Breast epithelium (tissue), 4 donors: ENCODE data around the gene CAPN9. TPM values are rescaled to one million over a fixed set of nuclear protein-coding genes. Genes with fewer than 3 reads are reported as not detected.

Experiments
- DNase-seq, 2 donors: peaks; one replicate each; pipeline ENCODE4 v3.0.0-alpha.2; 2019; ENCODE audit warnings: low spot score in 2 of 2
- H3K27ac ChIP-seq, 2 donors: fragments of 200-600 bp; sonication (generic) in 1 of 2; one replicate each; pipeline ENCODE4 v1.5.1; 2016 to 2019; ENCODE audit warnings: mild to moderate bottlenecking in 1 of 2
- H3K27me3 ChIP-seq, 2 donors: fragments of 200-600 bp; sonication (generic) in 1 of 2; one replicate each; pipeline versions ENCODE4 v1.5.1 to v1.6.0; 2017 to 2019; ENCODE audit warnings: control low read depth in 1 of 2, mild to moderate bottlenecking in 1 of 2
- H3K36me3 ChIP-seq: fragments of 200-600 bp; one replicate; pipeline ENCODE4 v1.5.1; 2019
- H3K4me1 ChIP-seq, 2 donors: fragments of 200-600 bp; sonication (generic); one replicate each; pipeline ENCODE4 v1.5.1; 2016 to 2019; ENCODE audit warnings: control low read depth in 1 of 2
- H3K4me3 ChIP-seq, 3 donors: fragments of 200-600 bp; sonication (generic); 1 replicate in 2 of 3; 2 replicates in 1 of 3; pipeline ENCODE4 v1.5.1; 2016 to 2019; ENCODE audit warnings: mild to moderate bottlenecking in 3 of 3, moderate library complexity in 2 of 3
- H3K9me3 ChIP-seq, 2 donors: fragments of 200-600 bp; sonication (generic) in 1 of 2; one replicate each; pipeline ENCODE4 v1.5.1; 2016 to 2019; ENCODE audit warnings: control low read depth in 1 of 2
- POLR2A ChIP-seq: fragments of 450-650 bp; IDR thresholded peaks from one replicate; pipeline ENCODE4 v1.6.1; 2016; ENCODE audit warnings: antibody characterized with exemption, mild to moderate bottlenecking, moderate library complexity
- POLR2AphosphoS5 ChIP-seq, 3 donors: sonication (generic); formaldehyde crosslinking; IDR thresholded peaks; one replicate each; pipeline ENCODE4 v1.6.1; 2017; ENCODE audit warnings: antibody characterized with exemption in 3 of 3
- intact Hi-C: fragments of 100-400 bp; cut with DNase I; formaldehyde crosslinking; loops from one replicate; pipeline ENCODE4 v1.15.1; 2023; ENCODE audit warnings: low total_unique reads
- total RNA-seq, 3 donors: library from RNA; depleted of rRNA; stranded (reverse); fragments of >200 nt; gene quantifications; one replicate each; pipeline ENCODE4 v1.1.0, GENCODE V29; 2016
- TF ChIP-seq, protein P1 (sequence below), 3 donors: fragments of 450-650 bp; IDR thresholded peaks; one replicate each; pipeline ENCODE4 v1.5.1; 2016 to 2017; ENCODE audit warnings: antibody characterized with exemption in 3 of 3, mild to moderate bottlenecking in 3 of 3, moderate library complexity in 3 of 3

The CAPN9 gene
- total RNA-seq, 3 donors from 2014 or later = 2.3 TPM; not detected in 2

DNA sequence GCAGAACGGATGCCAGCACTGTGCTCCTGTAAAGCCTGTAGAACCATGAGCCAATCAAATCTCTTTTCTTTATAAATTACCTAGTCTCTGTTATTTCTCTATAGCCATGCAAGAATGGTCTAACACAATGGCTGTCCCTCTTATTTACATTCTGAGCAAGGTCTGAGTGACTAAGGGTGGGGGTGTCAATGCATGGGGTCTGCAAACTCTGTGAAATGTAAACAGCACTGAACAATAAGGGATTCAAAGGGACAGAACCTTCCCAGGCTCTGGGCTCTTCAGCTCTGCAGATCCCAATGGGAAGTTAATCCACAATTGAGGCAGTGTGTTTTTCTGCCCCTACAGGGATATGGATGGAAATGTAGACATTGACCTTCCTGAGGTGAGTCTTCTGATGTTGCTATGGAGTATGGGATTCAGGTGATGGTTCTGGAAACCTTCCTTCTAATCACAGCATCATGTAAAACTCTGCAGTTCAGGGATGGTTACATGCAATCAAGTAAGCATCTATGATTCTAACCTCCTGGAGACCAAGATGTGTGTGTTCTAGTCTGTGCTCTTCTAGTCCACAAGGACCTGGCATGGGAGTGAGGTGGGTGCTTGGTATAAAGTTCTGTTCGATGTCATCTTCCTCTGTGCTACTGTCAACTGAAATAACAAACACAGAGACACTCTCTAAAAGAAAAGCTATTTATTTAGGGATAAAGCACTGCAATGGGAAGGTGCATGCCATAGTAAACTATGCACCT lies 38.6 kb downstream of the CAPN9 start:
- no peaks in the 10 kb centered on the region for H3K36me3 ChIP-seq
- no peak for DNase-seq
- TF ChIP-seq POLR2A (no peak), POLR2AphosphoS5 (IDR thresholded peaks at IDR 0.05) (no peak)
- TF ChIP-seq, protein P1, sequence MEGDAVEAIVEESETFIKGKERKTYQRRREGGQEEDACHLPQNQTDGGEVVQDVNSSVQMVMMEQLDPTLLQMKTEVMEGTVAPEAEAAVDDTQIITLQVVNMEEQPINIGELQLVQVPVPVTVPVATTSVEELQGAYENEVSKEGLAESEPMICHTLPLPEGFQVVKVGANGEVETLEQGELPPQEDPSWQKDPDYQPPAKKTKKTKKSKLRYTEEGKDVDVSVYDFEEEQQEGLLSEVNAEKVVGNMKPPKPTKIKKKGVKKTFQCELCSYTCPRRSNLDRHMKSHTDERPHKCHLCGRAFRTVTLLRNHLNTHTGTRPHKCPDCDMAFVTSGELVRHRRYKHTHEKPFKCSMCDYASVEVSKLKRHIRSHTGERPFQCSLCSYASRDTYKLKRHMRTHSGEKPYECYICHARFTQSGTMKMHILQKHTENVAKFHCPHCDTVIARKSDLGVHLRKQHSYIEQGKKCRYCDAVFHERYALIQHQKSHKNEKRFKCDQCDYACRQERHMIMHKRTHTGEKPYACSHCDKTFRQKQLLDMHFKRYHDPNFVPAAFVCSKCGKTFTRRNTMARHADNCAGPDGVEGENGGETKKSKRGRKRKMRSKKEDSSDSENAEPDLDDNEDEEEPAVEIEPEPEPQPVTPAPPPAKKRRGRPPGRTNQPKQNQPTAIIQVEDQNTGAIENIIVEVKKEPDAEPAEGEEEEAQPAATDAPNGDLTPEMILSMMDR (IDR thresholded peaks at IDR 0.05) = no peak
- H3K27me3 ChIP-seq = no peaks in the 10 kb centered on the region
- no peak overlapping the region for H3K27ac ChIP-seq
- H3K9me3 ChIP-seq = no peaks in the 10 kb centered on the region
- no peak overlapping the region for H3K4me3 ChIP-seq
- H3K4me1 ChIP-seq = no peaks in the 10 kb centered on the region
- intact Hi-C loops = no loop called here

DNA sequence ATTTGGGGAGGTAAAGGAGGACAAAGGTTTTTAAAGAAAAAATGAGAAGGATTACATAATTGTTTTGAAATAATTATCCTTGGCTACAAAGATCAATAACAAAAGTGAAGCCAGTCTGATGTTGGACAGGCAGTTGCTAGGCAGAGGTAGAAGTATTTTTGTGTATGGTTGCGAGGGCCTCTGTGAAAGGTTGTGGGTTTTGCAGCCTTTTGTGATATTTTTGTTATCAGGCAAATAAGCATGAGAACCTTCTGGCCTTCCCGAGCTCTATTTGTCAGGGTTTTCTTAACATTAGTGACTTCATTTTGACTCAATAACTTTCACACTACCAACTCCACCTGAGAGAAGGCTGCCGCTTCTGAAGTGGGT lies 39.2 kb downstream of the CAPN9 start:
- intact Hi-C loops = no loop called here
- H3K4me3 ChIP-seq = no peak overlapping the region

DNA sequence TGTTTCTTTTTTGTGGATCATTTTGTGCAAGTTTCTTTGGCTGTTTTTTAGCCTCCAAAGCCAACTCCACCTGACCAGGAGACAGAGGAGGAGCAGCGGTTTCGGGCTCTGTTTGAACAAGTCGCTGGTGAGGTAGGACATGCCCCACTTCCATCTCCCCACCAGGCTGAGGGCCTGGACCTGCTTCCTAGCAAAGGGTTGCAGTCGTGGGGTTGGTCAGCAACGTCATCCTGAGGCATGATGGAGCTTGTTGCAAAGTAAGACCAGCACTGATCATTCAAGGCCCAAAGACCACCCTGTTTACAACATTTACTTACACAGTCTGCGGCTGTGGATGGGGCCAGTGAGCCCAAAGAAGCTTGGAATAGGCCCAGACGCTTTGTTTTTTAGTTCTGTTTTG lies 40.3 kb downstream of the CAPN9 start:
- Histone ChIP-seq H3K9me3 (no peaks in the 10 kb centered on the region), H3K27ac (no peak overlapping the region), H3K27me3 (no peaks in the 10 kb centered on the region), H3K4me1 (no peaks in the 10 kb centered on the region), H3K36me3 (no peaks in the 10 kb centered on the region), H3K4me3 (no peak overlapping the region)
- intact Hi-C loops = no loop called here
- TF ChIP-seq, protein P1 (IDR thresholded peaks at IDR 0.05) = no peak
- no peak for TF ChIP-seq POLR2A
- TF ChIP-seq POLR2AphosphoS5 (IDR thresholded peaks at IDR 0.05) = no peak
- no peak for DNase-seq

More for the DNA sequence above, 39.2 kb downstream of the CAPN9 start:
- Histone ChIP-seq H3K36me3 (no peaks in the 10 kb centered on the region), H3K27ac (no peak overlapping the region), H3K4me1 (no peaks in the 10 kb centered on the region), H3K27me3 (no peaks in the 10 kb centered on the region), H3K9me3 (no peaks in the 10 kb centered on the region)
- TF ChIP-seq, protein P1 (IDR thresholded peaks at IDR 0.05) = no peak
- TF ChIP-seq POLR2AphosphoS5 (IDR thresholded peaks at IDR 0.05) = no peak
- TF ChIP-seq POLR2A = no peak
- DNase-seq = no peak

DNA sequence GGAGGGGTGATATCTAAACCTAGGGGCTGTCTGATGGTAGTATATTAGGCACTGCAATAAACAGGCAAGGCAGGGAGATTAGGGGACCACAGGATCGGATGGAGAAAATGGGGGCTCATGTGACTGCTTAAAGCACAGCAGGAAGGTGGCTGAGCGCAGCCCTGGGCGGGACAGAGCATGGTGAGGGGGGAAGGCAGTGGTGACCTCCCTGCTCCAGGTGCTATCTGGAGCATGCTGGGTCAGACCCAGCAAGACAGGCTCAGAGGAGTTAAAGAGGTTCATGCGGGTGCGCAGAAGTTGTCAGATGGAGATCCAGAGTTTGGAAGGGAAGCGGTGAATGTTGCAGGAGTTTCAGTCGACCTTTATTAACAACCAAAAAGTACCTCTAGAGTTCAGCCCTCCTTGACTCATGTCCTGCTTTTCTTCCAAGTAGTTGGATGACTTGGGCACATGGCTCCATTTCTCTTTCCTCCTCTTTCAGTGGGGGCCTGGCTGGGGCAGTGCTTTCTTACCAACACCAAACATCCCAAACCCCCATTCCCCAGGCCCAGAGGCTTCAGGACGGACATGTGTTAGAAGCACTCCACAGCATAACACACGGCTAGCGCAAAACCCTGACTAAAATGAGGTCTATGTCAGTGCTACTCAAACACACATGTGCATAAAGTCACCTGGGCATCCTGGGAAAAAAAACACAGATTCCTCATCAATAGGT lies 41.5 kb downstream of the CAPN9 start:
- no peaks in the 10 kb centered on the region for H3K27me3 ChIP-seq
- no peaks in the 10 kb centered on the region for H3K4me1 ChIP-seq
- H3K27ac ChIP-seq = no peak overlapping the region
- H3K4me3 ChIP-seq = no peak overlapping the region
- no peak for TF ChIP-seq POLR2AphosphoS5 (IDR thresholded peaks at IDR 0.05)
- TF ChIP-seq, protein P1 (IDR thresholded peaks at IDR 0.05) = no peak
- H3K9me3 ChIP-seq = no peaks in the 10 kb centered on the region
- intact Hi-C loops = no loop called here
- DNase-seq = no peak
- no peaks in the 10 kb centered on the region for H3K36me3 ChIP-seq

DNA sequence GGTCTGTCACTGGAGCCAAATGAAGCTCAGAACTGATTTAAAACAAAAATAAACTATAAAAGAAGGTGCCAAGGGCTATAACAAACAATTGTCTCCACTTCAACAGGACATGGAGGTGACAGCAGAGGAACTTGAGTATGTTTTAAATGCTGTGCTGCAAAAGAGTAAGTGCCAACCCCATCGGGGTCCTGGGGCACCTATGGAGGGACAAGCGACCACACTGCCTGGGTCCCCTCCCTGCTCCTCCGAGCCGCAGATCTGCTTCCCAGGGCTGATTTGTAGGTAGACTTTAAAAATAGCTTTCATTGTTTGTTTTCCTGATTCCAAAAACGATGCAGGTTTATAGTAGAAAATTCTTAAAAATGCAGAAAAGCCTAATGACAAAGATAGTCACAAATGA lies 42.8 kb downstream of the CAPN9 start:
- Histone ChIP-seq H3K4me1 (no peaks in the 10 kb centered on the region), H3K27me3 (no peaks in the 10 kb centered on the region), H3K27ac (no peak overlapping the region), H3K9me3 (no peaks in the 10 kb centered on the region), H3K4me3 (no peak overlapping the region), H3K36me3 (no peaks in the 10 kb centered on the region)
- TF ChIP-seq POLR2A (no peak), POLR2AphosphoS5 (IDR thresholded peaks at IDR 0.05) (no peak)
- TF ChIP-seq, protein P1 (IDR thresholded peaks at IDR 0.05) = no peak
- DNase-seq = no peak
- intact Hi-C loops = no loop called here
